D341Med (cell line): ENCODE measurements around the gene PLEKHG5.
"Not testable (repeated sequence)": the region's sequence is repeated elsewhere in the genome, so short reads cannot be mapped to it uniquely, and the experiment has no call there.

ENCODE experiments used
- DNase-seq: peaks from one replicate; pipeline ENCODE4 v3.0.0; 2012; ENCODE audit warnings: low spot score

The PLEKHG5 gene

GRCh38 chr1:6462412-6463119, 28.9 kb downstream of the PLEKHG5 start:
- DNase-seq: no peak

DNA sequence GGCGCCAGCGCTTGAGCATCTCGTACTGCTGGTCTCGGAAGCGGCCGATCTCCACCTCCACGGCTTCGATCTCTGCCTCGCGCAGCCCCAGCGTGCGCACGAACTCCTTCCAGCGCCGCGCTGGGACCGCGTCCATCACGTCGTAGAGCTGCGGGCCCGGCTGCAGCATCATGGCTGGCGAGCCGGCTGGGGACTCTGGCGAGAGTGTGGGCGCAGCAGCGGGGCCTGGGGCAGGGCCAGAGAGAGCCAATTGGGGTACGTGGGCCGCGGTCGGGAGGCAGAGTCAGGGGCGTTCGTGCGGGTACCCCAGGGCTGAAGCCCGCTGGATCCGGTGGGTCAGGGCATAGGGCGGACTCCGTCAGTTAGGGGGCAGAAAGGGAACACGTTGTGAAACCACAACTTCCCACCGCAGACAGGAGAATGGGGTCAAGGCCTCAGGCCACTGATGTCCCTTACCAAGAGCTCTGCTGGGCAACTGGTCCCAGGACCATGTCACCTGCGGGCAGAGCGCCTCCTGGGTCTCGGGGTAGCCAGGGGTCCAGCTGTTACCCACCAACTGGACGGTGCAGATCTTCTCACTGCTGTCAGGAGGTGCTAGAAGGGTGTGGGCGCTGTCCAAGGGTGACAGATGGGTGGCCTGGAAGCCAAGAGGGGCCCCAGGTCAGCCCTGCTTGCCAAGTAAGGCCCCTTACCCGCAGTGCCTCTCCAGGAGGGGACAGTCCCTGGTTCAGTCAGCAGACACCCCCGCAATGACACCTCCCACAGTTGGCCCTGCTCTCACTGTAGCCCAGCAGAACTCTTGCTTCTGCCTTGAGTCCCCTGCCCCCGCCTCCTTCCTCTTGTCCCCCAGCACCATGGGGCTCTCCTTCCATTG, 29.7 kb downstream of the PLEKHG5 start:
- no peak for DNase-seq

- no peak for DNase-seq
Measured at GRCh38 chr1:6461051-6461530, 30.4 kb downstream of the PLEKHG5 start.

DNA sequence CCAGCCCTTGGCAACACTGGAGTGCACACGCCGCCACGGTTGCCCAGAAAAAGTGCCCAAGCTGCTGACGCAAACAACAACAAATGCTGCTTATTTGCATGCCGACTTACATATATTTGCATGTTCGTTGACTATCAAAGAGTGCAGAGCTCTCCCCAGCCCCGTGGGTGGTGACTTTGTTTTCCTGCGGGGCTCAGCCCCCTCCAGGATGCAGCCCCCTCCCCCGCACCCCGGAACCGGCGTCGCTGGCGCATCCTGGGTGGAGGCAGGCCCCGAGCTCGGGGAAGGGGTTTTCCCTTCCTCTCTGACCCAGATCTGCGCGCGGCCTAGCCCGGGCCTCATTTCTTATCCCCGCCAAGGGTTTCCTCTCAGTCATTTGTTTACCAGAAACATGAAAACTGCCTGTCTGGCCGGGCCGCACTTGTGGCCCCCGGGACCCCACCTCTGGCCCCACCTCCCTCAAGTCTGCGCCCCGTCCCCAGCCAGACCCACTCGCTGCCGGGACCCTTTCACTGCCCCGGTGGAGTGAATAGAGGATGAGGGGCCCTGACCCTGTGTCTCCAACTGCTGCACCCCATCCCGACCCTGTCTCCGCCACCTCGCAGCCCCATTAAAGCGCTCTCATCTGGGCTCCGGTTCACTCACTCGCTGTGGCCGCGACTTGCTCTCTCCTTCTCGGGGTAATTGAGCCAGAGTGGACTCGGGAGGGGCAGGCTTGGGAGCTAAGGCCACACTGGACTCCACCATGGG, 31.0 kb downstream of the PLEKHG5 start:
- DNase-seq: no peak

- DNase-seq: no peak
Measured at GRCh38 chr1:6459850-6460265, 31.6 kb downstream of the PLEKHG5 start.

DNA sequence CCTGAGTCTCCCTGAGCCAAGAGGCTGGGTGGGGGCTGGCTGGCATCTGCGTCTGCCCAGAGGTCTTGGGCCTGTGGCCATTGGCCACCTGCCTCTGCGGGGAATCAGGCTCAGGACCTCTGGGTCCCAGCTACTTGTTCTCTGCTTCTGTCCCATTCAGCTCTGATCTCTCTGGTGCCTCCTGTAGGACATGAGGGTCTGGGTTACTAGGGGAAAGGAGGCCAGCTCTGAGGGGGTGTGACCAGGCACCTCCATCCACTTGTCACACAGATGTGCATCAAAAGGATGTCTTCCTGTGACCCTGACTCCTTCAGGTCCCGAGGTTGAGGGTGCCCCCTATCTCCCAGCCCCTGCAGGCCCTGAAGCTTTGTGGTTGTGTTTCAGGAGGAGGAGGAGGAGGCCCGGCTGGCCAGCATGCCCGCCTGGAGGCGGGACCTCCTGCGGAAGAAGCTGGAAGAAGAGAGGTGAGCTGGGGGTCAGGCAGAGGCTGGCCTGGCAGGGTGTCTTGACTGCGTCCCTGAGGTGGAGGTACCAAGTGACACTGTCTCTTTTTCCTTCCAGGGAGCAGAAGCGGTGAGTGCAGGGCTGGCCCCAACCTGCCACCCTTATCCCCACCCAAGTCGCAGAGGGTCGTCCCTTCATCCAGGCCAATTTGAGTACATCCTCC, 34.5 kb downstream of the PLEKHG5 start:
- no peak for DNase-seq

DNA sequence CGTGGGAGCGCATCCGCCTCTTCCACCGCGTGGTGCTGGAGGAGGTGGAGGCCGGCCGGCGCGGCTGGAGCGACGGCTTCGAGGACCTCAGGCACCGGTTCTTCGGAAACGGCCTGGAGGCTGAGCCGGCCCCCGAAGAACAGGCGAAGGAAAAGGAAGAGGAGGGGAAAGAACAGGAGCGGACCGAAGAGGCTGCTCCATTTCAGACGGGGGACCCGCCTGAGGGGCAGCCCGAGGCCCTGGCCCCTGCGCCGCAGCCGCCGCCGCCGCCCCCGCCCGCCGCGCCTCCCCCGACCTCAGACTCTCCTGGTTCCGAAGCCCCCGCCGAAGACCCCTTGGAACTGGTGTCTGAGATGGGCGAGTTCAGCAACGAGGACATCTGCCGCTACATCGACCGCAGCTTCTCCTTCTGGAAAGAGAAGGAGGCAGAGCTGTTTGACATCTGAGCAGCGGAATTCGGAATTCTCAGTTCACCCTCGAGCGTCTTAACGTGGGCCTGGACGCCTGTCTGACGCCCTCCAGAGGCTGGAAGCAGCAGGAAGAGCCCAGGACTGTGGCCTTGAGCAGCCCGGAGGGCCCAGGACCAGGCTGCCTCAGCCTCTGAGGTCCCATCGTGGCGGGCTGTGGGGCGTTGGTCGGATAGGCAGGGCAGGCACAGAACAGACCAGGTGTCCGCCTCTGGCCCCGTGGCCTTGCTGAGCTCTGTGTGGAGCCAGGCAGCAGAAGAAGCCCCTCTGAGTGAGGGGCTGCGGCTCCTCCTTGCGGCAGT, 35.5 kb downstream of the PLEKHG5 start:
- DNase-seq: not testable (repeated sequence)

GRCh38 chr1:6454856-6455751, 36.4 kb downstream of the PLEKHG5 start:
- peak; percentile 67 for DNase-seq

- not testable (repeated sequence) for DNase-seq
Measured at GRCh38 chr1:6453895-6454855, 37.3 kb downstream of the PLEKHG5 start.

DNA sequence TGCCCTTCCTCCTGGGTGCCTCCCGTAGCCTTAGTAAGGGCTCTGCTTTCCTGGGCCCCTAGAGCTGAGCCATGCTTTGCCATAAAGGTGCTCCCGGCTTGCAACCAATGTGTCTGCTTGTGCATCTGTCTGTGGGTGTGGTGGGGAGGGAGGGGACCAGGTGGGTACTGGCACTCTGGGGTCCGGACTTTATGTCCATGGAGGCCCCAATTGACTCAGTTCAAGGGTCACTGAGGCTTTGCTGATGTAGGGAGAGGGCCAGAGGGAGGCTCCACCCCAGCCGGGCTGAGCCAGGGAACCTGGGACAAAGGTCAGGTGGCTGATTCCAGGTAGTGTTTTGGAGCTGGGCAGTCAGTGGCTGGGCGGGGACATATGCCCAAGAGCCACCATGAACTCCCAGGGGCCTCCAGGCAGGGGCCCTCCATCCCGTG, 40.5 kb downstream of the PLEKHG5 start:
- DNase-seq: no peak

GRCh38 chr1:6450486-6450885, 41.0 kb downstream of the PLEKHG5 start:
- not testable (repeated sequence) for DNase-seq

GRCh38 chr1:6450005-6450450, 41.4 kb downstream of the PLEKHG5 start:
- DNase-seq: no peak

DNA sequence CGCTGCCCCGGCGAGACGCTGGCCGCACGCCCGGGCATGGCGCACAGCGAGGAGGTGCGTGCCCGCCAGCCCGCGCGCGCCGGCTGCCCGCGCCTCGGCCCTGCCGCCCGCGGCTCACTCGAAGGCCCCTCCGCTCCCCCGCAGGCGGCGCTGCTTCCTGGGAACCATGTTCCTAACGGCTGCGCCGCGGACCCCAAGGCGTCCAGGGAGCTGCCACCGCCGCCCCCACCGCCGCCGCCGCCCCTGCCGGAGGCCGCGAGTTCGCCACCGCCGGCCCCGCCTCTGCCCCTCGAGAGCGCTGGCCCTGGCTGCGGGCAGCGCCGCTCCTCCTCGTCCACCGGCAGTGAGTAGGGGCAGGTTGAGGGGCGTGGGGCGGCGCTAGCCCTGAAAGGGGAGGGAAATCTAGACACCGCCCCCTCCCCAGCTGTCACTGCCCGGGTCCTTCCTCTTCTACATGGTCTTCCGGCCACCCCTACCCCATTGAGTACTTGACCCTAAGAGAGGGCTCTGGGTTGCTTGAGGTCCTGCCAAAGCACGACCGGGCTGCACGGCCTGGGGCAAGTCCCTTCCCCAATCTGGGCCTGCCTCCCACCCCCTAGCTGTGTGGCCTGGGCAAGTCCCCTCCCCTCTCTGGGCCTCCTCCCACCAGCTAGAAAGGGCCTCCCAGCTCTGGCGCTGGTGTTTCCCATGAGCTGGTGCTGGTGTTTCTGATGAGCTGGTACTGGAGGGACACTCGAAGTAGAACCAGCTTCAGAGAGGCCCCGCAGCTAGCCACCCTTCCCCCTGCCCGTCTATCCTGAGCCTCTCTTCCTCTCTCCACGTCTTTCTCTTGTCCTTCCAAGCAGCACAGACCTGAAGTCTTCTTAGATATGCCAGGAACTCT, 42.5 kb downstream of the PLEKHG5 start:
- DNase-seq: peak; percentile 72

DNA sequence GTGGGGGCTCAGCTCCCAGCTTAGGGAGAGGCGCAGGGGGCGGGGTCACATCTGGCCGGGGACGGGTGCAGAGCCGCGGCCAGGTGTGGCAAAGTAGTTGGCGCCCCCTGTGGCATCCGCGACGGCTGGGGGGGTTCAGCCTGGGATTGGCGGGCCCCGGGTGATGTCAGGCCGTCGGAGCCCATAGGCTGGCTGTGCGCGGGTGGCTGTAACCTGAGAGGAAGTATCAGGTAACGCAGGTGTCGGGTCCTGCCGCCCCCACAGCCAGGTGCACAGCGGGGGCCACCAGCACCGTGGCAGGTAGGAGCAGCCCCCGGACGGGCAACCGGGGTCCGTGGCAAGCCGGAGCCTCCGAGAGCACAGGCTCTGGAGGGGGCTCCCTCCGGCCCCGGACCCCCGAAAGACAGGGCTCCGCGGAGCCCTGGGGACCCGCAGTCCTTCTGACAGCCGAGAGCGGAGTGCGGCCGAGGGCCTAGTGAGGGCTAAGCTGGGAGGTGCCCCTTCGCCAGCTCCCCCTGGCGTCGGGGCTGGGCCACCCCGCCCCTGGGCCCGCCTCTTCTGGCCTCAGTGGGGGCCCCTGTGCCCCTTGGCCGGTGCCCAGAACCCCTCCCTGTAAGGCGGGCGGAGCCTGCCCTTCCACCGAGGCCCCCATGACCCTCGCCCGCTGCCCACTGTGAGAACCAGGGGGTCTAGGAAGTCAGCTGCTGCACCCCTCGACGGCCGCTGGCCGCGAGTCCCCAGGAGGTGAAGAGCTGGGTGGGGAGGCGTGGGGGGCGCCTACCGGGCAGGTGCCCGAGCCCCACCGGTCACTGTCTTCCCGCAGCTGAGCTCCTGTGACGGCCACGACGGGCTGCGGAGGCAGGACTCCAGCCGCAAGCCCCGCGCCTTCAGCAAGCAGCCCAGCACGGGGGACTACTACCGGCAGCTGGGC, 43.4 kb downstream of the PLEKHG5 start:
- no peak for DNase-seq

GRCh38 chr1:6447016-6447817, 44.2 kb downstream of the PLEKHG5 start:
- no peak for DNase-seq

DNA sequence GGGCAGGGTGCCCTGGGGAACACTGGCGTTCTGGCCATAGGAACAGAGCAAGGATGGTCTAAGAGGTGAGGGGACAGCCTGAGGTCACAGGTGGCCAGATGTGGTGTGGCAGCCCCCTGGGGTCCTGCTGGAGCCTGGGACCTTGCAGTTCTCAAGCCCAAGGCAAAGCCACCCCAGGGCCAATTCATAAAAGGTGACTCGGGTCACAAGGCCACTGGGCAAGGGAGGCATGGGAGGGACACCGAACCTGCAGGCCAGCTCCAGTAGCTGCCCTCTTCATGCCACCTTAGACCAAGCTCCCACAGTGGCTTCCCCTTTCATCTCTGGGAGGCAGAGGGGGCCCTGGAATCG, 44.8 kb downstream of the PLEKHG5 start:
- no peak for DNase-seq
